HepG2 (cell line): Measurements from ENCODE around the gene CUL7. TPM values are rescaled to one million over a fixed set of nuclear protein-coding genes. Genes with fewer than 3 reads are reported as not detected.

Source experiments
- ATAC-seq: fragments of 200-7000 bp; cut with Tn5 transposase; 3 replicates; pipeline ENCODE4 v1.9.1; 2020; ENCODE audit warnings: mild to moderate bottlenecking, moderate library complexity
- BruUV-seq: library from RNA; stranded (reverse); fragments of 400-500 nt; replicated peaks from 2 replicates; lab custom pipeline; 2021; lab: Mats Ljungman, UMichigan
- CTCF ChIA-PET: fragments of 300-600 bp; formaldehyde crosslinking; extraction: SDS; loops from one replicate; lab custom pipeline; 2021; ENCODE audit warnings: low total read pairs, inconsistent platforms, low intra/inter-chr PET ratio; lab: Yijun Ruan, JAX
- POLR2A ChIA-PET: fragments of 350-600 bp; sonication (Branson Sonifier 250); formaldehyde crosslinking; loops from one replicate; lab custom pipeline; 2020; ENCODE audit warnings: antibody characterized with exemption, inconsistent platforms; lab: Yijun Ruan, JAX
- DNase-seq: peaks from one replicate; pipeline ENCODE4 v3.0.0-alpha.2; 2015; ENCODE audit warnings: low spot score
- FAIRE-seq: peaks from 3 replicates; lab custom pipeline; 2011; peaks lifted over from hg19 to GRCh38; lab: Jason Lieb, UNC
- H2AFZ ChIP-seq: one replicate; pipeline ENCODE4 v1.6.1; 2011; ENCODE audit warnings: low read length, inconsistent platforms
- H3K27ac ChIP-seq: fragments of 300-600 bp; 3 replicates; pipeline ENCODE4 v1.8.0; 2011; ENCODE audit warnings: mixed run types, mild to moderate bottlenecking, mixed read lengths, low read length, inconsistent platforms; ENCODE audit not compliant: insufficient read depth; ENCODE audit errors: extremely low read length
- H3K27me3 ChIP-seq, 2 experiments: fragments of 200-600 bp in 1 of 2; 2 replicates in 1 of 2; 3 replicates in 1 of 2; pipeline versions ENCODE4 v1.6.0 to v1.8.0; 2011; ENCODE audit warnings: low read length in 2 of 2, mild to moderate bottlenecking in 2 of 2, moderate library complexity in 2 of 2, inconsistent platforms in 1 of 2; ENCODE audit not compliant: insufficient read depth in 2 of 2, control insufficient read depth in 1 of 2
- H3K36me3 ChIP-seq, 2 experiments: fragments of 200-600 bp in 1 of 2; replicated peaks in 1 of 2; 2 replicates in 1 of 2; 3 replicates in 1 of 2; pipeline versions ENCODE4 v1.5.1 to v1.8.0; 2011; ENCODE audit warnings: low read length in 2 of 2, inconsistent platforms in 1 of 2; ENCODE audit not compliant: insufficient read depth in 2 of 2, control insufficient read depth in 1 of 2
- H3K4me1 ChIP-seq: 2 replicates; pipeline ENCODE4 v1.5.1; 2012; ENCODE audit warnings: low read length, inconsistent platforms; ENCODE audit not compliant: insufficient read depth
- H3K4me2 ChIP-seq: 2 replicates; pipeline ENCODE4 v1.6.0; 2011; ENCODE audit warnings: low read depth, low read length, inconsistent platforms
- H3K4me3 ChIP-seq, 3 experiments: fragments of 200-600 bp in 1 of 3; sonication (generic), shearing (Covaris generic) in 1 of 3; replicated peaks in 1 of 3; 2 replicates each; pipeline ENCODE4 v1.5.1; 2011 to 2016; ENCODE audit warnings: low read length in 3 of 3, inconsistent platforms in 2 of 3, low read depth in 2 of 3, mild to moderate bottlenecking in 2 of 3, control low read depth in 1 of 3, mixed read lengths in 1 of 3; ENCODE audit not compliant: insufficient read depth in 1 of 3
- H3K79me2 ChIP-seq: one replicate; pipeline ENCODE4 v1.6.1; 2011; ENCODE audit warnings: low read length, inconsistent platforms; ENCODE audit not compliant: insufficient read depth
- H3K9ac ChIP-seq: 2 replicates; pipeline ENCODE4 v1.6.0; 2011; ENCODE audit warnings: mild to moderate bottlenecking, low read depth, low read length, inconsistent platforms; ENCODE audit not compliant: insufficient read depth
- H3K9me3 ChIP-seq: 2 replicates; pipeline ENCODE4 v1.5.1; 2012; ENCODE audit warnings: mild to moderate bottlenecking, low read length
- H4K20me1 ChIP-seq: 2 replicates; pipeline ENCODE4 v1.6.0; 2011; ENCODE audit warnings: inconsistent platforms, mild to moderate bottlenecking, low read length, moderate library complexity; ENCODE audit not compliant: insufficient read depth
- CHD4 ChIP-seq: fragments of 200-600 bp; sonication (generic); IDR thresholded peaks from 2 replicates; pipeline ENCODE4 v1.7.0; 2017; ENCODE audit warnings: mild to moderate bottlenecking, low read length, borderline replicate concordance
- DBP ChIP-seq: sonication (generic); formaldehyde crosslinking; IDR thresholded peaks from 2 replicates; pipeline ENCODE4 v1.4.0; 2020; ENCODE audit warnings: missing genetic modification reagents; ENCODE audit errors: not compliant biosample characterization
- GABPA ChIP-seq, 2 experiments: IDR thresholded peaks; 2 replicates each; pipeline ENCODE4 v1.6.1; 2011 to 2016; ENCODE audit warnings: low read depth in 2 of 2, low read length in 1 of 2, missing biosample characterization in 1 of 2, missing genetic modification characterization in 1 of 2
- NFE2L1 ChIP-seq: sonication (generic); formaldehyde crosslinking; IDR thresholded peaks from 2 replicates; pipeline ENCODE4 v1.4.0; 2020; ENCODE audit warnings: missing genetic modification reagents, mild to moderate bottlenecking, borderline replicate concordance
- NFRKB ChIP-seq: fragments of 450-650 bp; IDR thresholded peaks from 2 replicates; pipeline ENCODE4 v1.6.1; 2017
- NRL ChIP-seq: sonication (generic); formaldehyde crosslinking; IDR thresholded peaks from 2 replicates; pipeline ENCODE4 v1.5.0; 2020; ENCODE audit warnings: missing genetic modification reagents, mild to moderate bottlenecking, moderate library complexity, borderline replicate concordance
- PLRG1 ChIP-seq: fragments of 450-650 bp; conservative IDR thresholded peaks from 2 replicates; pipeline ENCODE4 v1.6.1; 2016
- SATB2 ChIP-seq: sonication (generic); formaldehyde crosslinking; IDR thresholded peaks from 2 replicates; pipeline ENCODE4 v1.5.0; 2020; ENCODE audit warnings: missing genetic modification reagents
- TEAD2 ChIP-seq: sonication (generic); formaldehyde crosslinking; IDR thresholded peaks from 2 replicates; pipeline ENCODE4 v1.9.0; 2021; ENCODE audit warnings: missing genetic modification reagents
- ZFP37 ChIP-seq: sonication (generic); formaldehyde crosslinking; IDR thresholded peaks from 2 replicates; pipeline ENCODE4 v1.4.0; 2020; ENCODE audit warnings: missing genetic modification reagents, borderline replicate concordance
- ZFP91 ChIP-seq: sonication (generic); formaldehyde crosslinking; IDR thresholded peaks from 2 replicates; pipeline ENCODE4 v1.9.0; 2022; ENCODE audit warnings: missing genetic modification reagents, mild to moderate bottlenecking, borderline replicate concordance
- ZNF143 ChIP-seq: sonication (generic); formaldehyde crosslinking; IDR thresholded peaks from 2 replicates; pipeline ENCODE4 v1.4.0; 2020; ENCODE audit warnings: missing genetic modification reagents
- ZNF17 ChIP-seq: sonication (generic); formaldehyde crosslinking; IDR thresholded peaks from 2 replicates; pipeline ENCODE4 v1.5.0; 2020; ENCODE audit warnings: mild to moderate bottlenecking, missing genetic modification reagents
- ZNF24 ChIP-seq: fragments of 450-650 bp; IDR thresholded peaks from 2 replicates; pipeline ENCODE4 v1.6.1; 2017; ENCODE audit warnings: antibody characterized with exemption, mild to moderate bottlenecking
- ZNF263 ChIP-seq: sonication (generic); formaldehyde crosslinking; IDR thresholded peaks from 2 replicates; pipeline ENCODE4 v1.4.0; 2020; ENCODE audit warnings: missing genetic modification reagents
- ZNF337 ChIP-seq: sonication (generic); formaldehyde crosslinking; IDR thresholded peaks from 2 replicates; pipeline ENCODE4 v1.5.1; 2020; ENCODE audit warnings: missing genetic modification reagents, low read depth, mild to moderate bottlenecking, borderline replicate concordance
- ZNF496 ChIP-seq: sonication (generic); formaldehyde crosslinking; IDR thresholded peaks from 2 replicates; pipeline ENCODE4 v1.8.1; 2023; ENCODE audit warnings: mild to moderate bottlenecking, moderate library complexity, missing genetic modification reagents; ENCODE audit not compliant: insufficient replicate concordance
- ZNF747 ChIP-seq: sonication (generic); formaldehyde crosslinking; IDR thresholded peaks from 2 replicates; pipeline ENCODE4 v1.8.1; 2023; ENCODE audit warnings: missing genetic modification reagents, mild to moderate bottlenecking, borderline replicate concordance
- ZNF850 ChIP-seq: sonication (generic); formaldehyde crosslinking; conservative IDR thresholded peaks from 2 replicates; pipeline ENCODE4 v1.9.0; 2021; ENCODE audit warnings: mild to moderate bottlenecking, missing genetic modification reagents
- ZNF878 ChIP-seq: sonication (generic); formaldehyde crosslinking; IDR thresholded peaks from 2 replicates; pipeline ENCODE4 v1.8.1; 2023; ENCODE audit warnings: mild to moderate bottlenecking, missing genetic modification reagents, moderate library complexity
- ZSCAN30 ChIP-seq: sonication (generic); formaldehyde crosslinking; IDR thresholded peaks from 2 replicates; pipeline ENCODE4 v1.5.0; 2020; ENCODE audit warnings: mild to moderate bottlenecking, missing genetic modification reagents
- WGBS: methylation state at CpG from one replicate; pipeline ENCODE4 v1.1.6; 2017; ENCODE audit warnings: low lambda C conversion rate; 5-methylcytosine and 5-hydroxymethylcytosine counted together
- in situ Hi-C: cut with HindIII; loops from 2 replicates; pipeline ENCODE4 v1.10.0; 2017; ENCODE audit warnings: low pct_unique_long_range_greater_than_20kb; ENCODE audit not compliant: extremely low pct_ligation_motif_present
- intact Hi-C: fragments of 100-400 bp; cut with micrococcal nuclease; formaldehyde crosslinking; loops from one replicate; pipeline ENCODE4 v1.10.0; 2022; ENCODE audit not compliant: unreplicated experiment
- polyA plus RNA-seq, 8 experiments: library from polyadenylated mRNA; depleted of rRNA in 3 of 8; stranded (reverse) in 7 of 8; unstranded in 1 of 8; fragments of >200 nt; fragmentation: Illumina TruSeq in 4 of 8; extraction: Trizol in 4 of 8; gene quantifications; 2 replicates each; pipeline versions ENCODE4 v1.2.1 to v1.2.3, GENCODE V29; 2011 to 2016; ENCODE audit warnings: low read depth in 4 of 8, missing spikeins in 1 of 8, mixed read lengths in 1 of 8; ENCODE audit not compliant: insufficient read depth in 1 of 8
- total RNA-seq, 5 experiments: library from RNA; depleted of rRNA; stranded (reverse); fragments of >200 nt; fragmentation: Illumina TruSeq; extraction: Trizol; gene quantifications; 2 replicates each; pipeline ENCODE4 v1.2.3, GENCODE V29; 2016; ENCODE audit warnings: low read depth in 1 of 5

The CUL7 gene
- total and polyA plus RNA-seq, 2 of the 13 experiments (the other 11 are each of a cell fraction or from before 2014, with no cell fraction given): 32.0 to 60.7 TPM

GRCh38 chr6:43013843-43014433 lies 39.7 kb downstream of the CUL7 start, which contains the start of the genes KLHDC3 and MEA1 (continued):
- TF ChIP-seq TEAD2 (CRISPR knock-in tag) (no peak), ZFP91 (CRISPR knock-in tag) (no peak; the same call in none of the 2 replicates), NFRKB (no peak), ZNF143 (CRISPR knock-in tag) (peak; percentile 94), SATB2 (no peak), ZNF17 (CRISPR knock-in tag) (no peak)

GRCh38 chr6:43013097-43013842 lies 40.4 kb downstream of the CUL7 start:
- no TSS peak for BruUV-seq
- Histone ChIP-seq H4K20me1 (no peaks in the 10 kb centered on the region), H3K9me3 (no peaks in the 10 kb centered on the region), H3K27ac (peak overlapping the region; percentile 31), H3K4me1 (peaks cover 38% of the 10 kb centered on the region), H3K36me3 (peaks cover 25 to 58% of the 10 kb centered on the region in 2 experiments), H3K4me3 (peak overlapping the region; percentile 73 to 91 (median 88)), H3K4me2 (peak overlapping the region; percentile 98), H3K79me2 (peaks cover 34% of the 10 kb centered on the region), H3K27me3 (no peaks in the 10 kb centered on the region; a peak in 1 of 5 replicates), H3K9ac (peak overlapping the region; percentile 82), H2AFZ (no peak overlapping the region)
- ChIA-PET CTCF (no interaction called here), POLR2A (interaction anchor here (0.9 to 5.3 kb wide), 27 partner anchors 10 to 503 kb away, joined by 3 to 76 read pairs (median 8); partner anchors contain the start of genes CNPY3, CUL7, CUL9 and KLC4)
- in situ Hi-C loops (no loop called here), intact Hi-C loops (loop anchor here (1.0 to 5.0 kb wide), 3 partner anchors 29 to 51 kb away; partner anchors contain the start of genes CUL7, GNMT and PPP2R5D)
- no peak; the same call in 2 of the 3 replicates for ATAC-seq
- DNase-seq: no peak
- 2% methylated on average over 25 of the region's 25 CpGs for WGBS
- FAIRE-seq: no peak
- TF ChIP-seq NRL (CRISPR knock-in tag): 0 out of 2 replicates have a peak, but pooled peaks have one; percentile 44
- TF ChIP-seq ZSCAN30 (CRISPR knock-in tag): no peak
- no peak for TF ChIP-seq NFE2L1 (CRISPR knock-in tag)
- no peak for TF ChIP-seq ZNF337
- TF ChIP-seq ZNF747 (CRISPR knock-in tag): no peak; the same call in 1 of the 2 replicates
- TF ChIP-seq ZNF496 (CRISPR knock-in tag): no peak
- no peak for TF ChIP-seq CHD4
- TF ChIP-seq ZFP37 (CRISPR knock-in tag): 0 out of 2 replicates have a peak, but pooled peaks have one; percentile 12
- TF ChIP-seq DBP (CRISPR knock-in tag): no peak
- no peak for TF ChIP-seq PLRG1
- TF ChIP-seq ZNF850: no peak
- TF ChIP-seq GABPA (IDR thresholded peaks at IDR 0.05; ENCODE audit: low read depth, low read length): no peak
- TF ChIP-seq GABPA (CRISPR knock-in tag; IDR thresholded peaks at IDR 0.05; ENCODE audit: low read depth): no peak
- peak; percentile 6; the same call in 1 of the 2 replicates for TF ChIP-seq ZNF263 (CRISPR knock-in tag)
- no peak for TF ChIP-seq ZNF878
- no peak for TF ChIP-seq ZNF24
